Activated CD4-positive, alpha-beta T cell treated with anti-CD3 and anti-CD28 coated beads for 36 hours (primary cell): ENCODE data around the gene C1orf50. TPM values are rescaled to one million over a fixed set of nuclear protein-coding genes. Genes with fewer than 3 reads are reported as not detected.
"Not testable (repeated sequence)": the region's sequence is repeated elsewhere in the genome, so short reads cannot be mapped to it uniquely, and the experiment has no call there.

Experiments
- ATAC-seq: fragments of 200-7000 bp; cut with Tn5 transposase; one replicate; pipeline ENCODE4 v1.10.0; 2021; ENCODE audit warnings: mild to moderate bottlenecking, moderate library complexity
- CTCF ChIA-PET: fragments of 350-600 bp; sonication (Branson Sonifier 250); formaldehyde crosslinking; loops from one replicate; lab custom pipeline; 2021; ENCODE audit warnings: antibody characterized with exemption; lab: Charles Lee
- POLR2A ChIA-PET: fragments of 350-600 bp; sonication (Branson Sonifier 250); formaldehyde crosslinking; loops from one replicate; lab custom pipeline; 2021; ENCODE audit warnings: antibody characterized with exemption, inconsistent platforms; lab: Charles Lee
- DNase-seq: peaks from one replicate; pipeline ENCODE4 v3.0.0-alpha.2; 2020
- H3K27ac Mint-ChIP-seq: one replicate; pipeline ENCODE4 v1.8.0; 2021; ENCODE audit warnings: mixed read lengths
- H3K27me3 Mint-ChIP-seq: one replicate; pipeline ENCODE4 v1.8.0; 2021; ENCODE audit warnings: mixed read lengths
- H3K36me3 Mint-ChIP-seq: one replicate; pipeline ENCODE4 v1.8.0; 2021; ENCODE audit warnings: low read depth, mixed read lengths
- H3K4me1 Mint-ChIP-seq: one replicate; pipeline ENCODE4 v1.8.0; 2021; ENCODE audit warnings: mixed read lengths
- H3K4me3 Mint-ChIP-seq: one replicate; pipeline ENCODE4 v1.8.0; 2021; ENCODE audit warnings: mild to moderate bottlenecking, moderate library complexity, mixed read lengths
- H3K9me3 Mint-ChIP-seq: one replicate; pipeline ENCODE4 v1.8.0; 2021; ENCODE audit warnings: low read depth, mixed read lengths
- intact Hi-C, 2 experiments: fragments of 100-400 bp; cut with DNase I in 1 of 2; cut with micrococcal nuclease in 1 of 2; formaldehyde crosslinking; loops; one replicate each; pipeline versions ENCODE4 v1.14.2 to v1.15.1; 2022 to 2024; cut with DNase I, micrococcal nuclease
- total RNA-seq, 2 experiments: library from RNA; stranded (reverse); gene quantifications; one replicate each; pipeline ENCODE4 v1.2.3, GENCODE V29; 2021

C1orf50 gene
- total RNA-seq, 2 experiments from 2014 or later = 4.0 to 8.0 TPM

DNA sequence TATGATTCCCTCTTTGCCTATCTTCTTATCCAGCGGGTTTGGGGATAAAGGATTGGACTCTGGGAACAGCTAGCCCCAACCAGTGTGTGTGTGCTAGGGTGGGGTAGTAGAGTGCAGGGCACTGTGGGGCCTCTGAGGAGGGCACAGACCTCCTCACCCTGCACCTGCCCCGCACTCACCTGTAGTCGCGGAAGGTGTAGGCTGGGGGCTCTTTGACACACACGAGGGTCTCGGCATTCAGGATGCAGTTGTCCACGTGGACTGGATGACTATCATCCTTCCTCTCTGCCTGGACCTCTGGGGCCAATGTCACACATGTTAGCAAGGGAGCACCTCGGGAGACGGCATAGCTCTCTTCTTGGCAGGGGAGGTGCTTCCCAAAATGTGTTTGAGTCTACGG is 19.0 kb upstream of the C1orf50 start:
- intact Hi-C loops = loop anchor here (5.0 kb wide), 2 partner anchors 171 to 406 kb away; no protein-coding TSS in a partner anchor
- POLR2A ChIA-PET = no interaction called here
- peaks cover 35% of the 10 kb centered on the region for H3K36me3 Mint-ChIP-seq

DNA sequence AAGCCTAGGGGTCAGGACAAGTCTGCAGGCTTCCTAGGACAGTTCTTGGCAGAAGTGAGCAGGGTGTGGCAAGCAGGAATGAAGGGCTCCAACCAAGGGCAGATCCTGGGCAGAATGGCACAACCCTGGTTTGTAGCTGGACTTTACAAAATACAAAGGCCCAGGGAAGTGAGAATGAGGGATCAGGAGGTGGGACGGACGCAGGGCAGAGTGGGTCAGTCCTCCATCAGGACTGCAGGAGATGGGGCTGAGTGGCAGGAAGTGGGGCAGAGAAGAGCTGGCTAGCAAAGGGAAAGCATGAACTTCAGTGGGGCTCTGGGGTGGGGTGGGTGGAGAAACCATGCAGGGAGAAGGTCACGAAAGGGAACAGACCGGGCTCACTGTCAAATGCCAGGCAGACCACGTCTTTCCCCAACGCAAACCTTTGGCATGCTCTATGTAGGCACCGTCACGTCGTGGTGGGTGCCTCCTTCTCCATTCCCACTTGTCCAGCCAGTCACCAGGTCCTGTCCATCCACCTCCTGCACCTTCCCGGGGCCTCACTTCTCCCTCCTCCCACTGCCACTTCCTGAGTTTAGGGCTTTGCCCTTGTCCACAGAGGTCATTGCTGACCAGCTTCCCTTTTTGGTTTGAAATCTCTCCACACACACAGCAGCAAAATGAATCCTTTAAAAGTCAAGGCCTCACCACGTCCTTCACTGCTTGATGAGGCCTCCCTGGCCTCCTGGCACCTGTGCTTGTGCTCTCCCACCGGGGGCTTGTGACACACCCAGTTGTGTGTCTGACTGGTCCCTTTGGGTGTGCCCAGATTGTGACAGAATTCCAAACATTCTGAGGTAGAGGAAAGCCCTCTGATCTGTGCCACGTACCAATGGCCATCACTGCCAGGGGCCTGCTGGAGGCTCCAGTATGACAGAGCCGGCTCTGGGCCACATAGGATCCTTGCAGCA is 18.3 kb upstream of the C1orf50 start:
- Mint-ChIP-seq H3K4me3 (no peak overlapping the region), H3K27me3 (no peaks in the 10 kb centered on the region), H3K4me1 (no peaks in the 10 kb centered on the region), H3K36me3 (peaks cover 40% of the 10 kb centered on the region), H3K27ac (no peak overlapping the region), H3K9me3 (no peaks in the 10 kb centered on the region)
- ATAC-seq (no peak), DNase-seq (no peak)
- ChIA-PET CTCF (interaction anchor here (0.6 to 1.0 kb wide), 3 partner anchors 15 to 1036 kb away, joined by 3 to 4 read pairs (median 3); no protein-coding TSS in a partner anchor), POLR2A (no interaction called here)
- intact Hi-C loops = loop anchor here (5.0 kb wide), 2 partner anchors 171 to 406 kb away; no protein-coding TSS in a partner anchor

More for the DNA sequence above, 19.0 kb upstream of the C1orf50 start:
- Mint-ChIP-seq H3K9me3 (no peaks in the 10 kb centered on the region), H3K4me3 (no peak overlapping the region), H3K4me1 (no peaks in the 10 kb centered on the region), H3K27ac (no peak overlapping the region), H3K27me3 (no peaks in the 10 kb centered on the region)
- CTCF ChIA-PET = interaction anchor here (0.6 to 1.0 kb wide), 3 partner anchors 9 to 1036 kb away, joined by 3 to 4 read pairs (median 3); no protein-coding TSS in a partner anchor
- no peak for DNase-seq
- no peak for ATAC-seq

DNA sequence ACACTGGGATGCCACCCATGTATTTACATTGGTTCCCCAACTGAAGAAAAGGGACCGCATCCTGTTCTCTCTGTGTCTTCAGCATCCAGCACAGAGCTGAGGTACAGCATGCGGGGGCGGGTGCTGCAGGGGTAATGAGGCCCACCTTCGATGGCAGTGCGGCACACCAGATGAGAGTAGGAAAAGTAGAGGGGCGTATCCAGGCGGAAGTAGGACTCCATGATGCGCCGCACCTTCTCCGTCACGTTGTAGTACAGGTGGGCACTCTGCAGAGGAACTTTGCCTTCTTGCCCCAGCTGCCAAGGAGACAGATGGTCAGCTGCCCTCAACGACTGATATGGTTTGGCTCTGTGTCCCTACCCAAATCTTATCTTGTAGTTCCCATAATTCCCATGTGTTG is 17.0 kb upstream of the C1orf50 start:
- ATAC-seq (no peak), DNase-seq (no peak)
- intact Hi-C loops = no loop called here
- H3K4me1 Mint-ChIP-seq = no peaks in the 10 kb centered on the region
- no peak overlapping the region for H3K4me3 Mint-ChIP-seq
- ChIA-PET CTCF (no interaction called here), POLR2A (no interaction called here)
- H3K27ac Mint-ChIP-seq = no peak overlapping the region
- no peaks in the 10 kb centered on the region for H3K9me3 Mint-ChIP-seq
- H3K27me3 Mint-ChIP-seq = no peaks in the 10 kb centered on the region
- H3K36me3 Mint-ChIP-seq = peaks cover 52% of the 10 kb centered on the region

DNA sequence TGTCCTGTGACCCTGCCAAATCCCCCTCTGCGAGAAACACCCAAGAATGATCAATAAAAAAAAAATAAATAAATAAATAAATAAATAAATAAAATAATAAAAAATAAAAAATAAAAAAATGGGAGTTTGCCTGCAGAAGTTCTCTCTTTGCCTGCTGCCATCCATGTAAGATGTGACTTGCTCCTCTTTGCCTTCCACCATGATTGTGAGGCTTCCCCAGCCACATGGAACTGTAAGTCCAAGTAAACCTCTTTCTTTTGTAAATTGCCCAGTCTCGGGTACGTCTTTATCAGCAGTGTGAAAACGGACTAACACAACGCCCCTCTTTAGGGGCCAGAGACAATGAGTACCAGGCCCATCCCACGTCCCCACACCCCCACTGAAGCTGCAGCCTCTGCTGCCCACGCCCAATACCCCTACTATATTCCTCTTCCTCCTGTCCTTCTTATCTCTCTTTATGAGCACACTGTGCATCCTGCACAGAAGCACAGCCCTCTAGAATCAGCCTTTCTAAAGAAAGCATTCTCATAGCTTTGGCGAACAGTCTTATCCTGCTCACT is 15.5 kb upstream of the C1orf50 start:
- CTCF ChIA-PET = interaction anchor here (0.6 kb wide), 1 partner anchor 69 kb away, joined by 5 read pairs; no protein-coding TSS in a partner anchor
- intact Hi-C loops, H3K27me3 Mint-ChIP-seq, H3K4me1 Mint-ChIP-seq, H3K27ac Mint-ChIP-seq, DNase-seq, ATAC-seq, POLR2A ChIA-PET, H3K9me3 Mint-ChIP-seq, H3K4me3 Mint-ChIP-seq: not testable (repeated sequence)
- peaks cover 63% of the 10 kb centered on the region for H3K36me3 Mint-ChIP-seq

DNA sequence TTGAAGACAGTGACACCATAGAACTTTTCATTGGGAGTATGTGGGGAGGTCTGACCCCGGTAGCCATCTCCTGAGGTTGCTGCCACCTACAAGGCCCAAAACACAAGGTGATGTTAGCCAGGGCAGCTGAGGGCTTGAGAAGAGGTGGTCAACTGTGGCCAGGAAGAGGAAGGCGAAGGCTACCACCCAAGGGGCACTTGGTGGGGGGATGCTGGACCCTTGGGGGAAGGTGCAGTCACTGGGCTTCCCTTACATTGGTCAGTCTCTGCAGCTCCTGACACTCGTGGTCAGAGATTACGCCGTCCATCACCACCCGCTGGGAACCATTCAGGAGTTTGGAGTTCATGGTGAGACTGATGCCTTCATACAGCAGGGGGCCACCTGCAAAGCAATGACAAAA is 14.8 kb upstream of the C1orf50 start:
- Mint-ChIP-seq H3K27me3 (no peaks in the 10 kb centered on the region), H3K9me3 (no peaks in the 10 kb centered on the region), H3K4me3 (no peak overlapping the region), H3K27ac (no peak overlapping the region), H3K36me3 (peaks cover 64% of the 10 kb centered on the region), H3K4me1 (no peaks in the 10 kb centered on the region)
- ChIA-PET CTCF (interaction anchor here (0.6 to 0.8 kb wide), 3 partner anchors 15 to 159 kb away, joined by 3 to 5 read pairs (median 3); no protein-coding TSS in a partner anchor), POLR2A (no interaction called here)
- intact Hi-C loops = no loop called here
- no peak for ATAC-seq
- DNase-seq = no peak

DNA sequence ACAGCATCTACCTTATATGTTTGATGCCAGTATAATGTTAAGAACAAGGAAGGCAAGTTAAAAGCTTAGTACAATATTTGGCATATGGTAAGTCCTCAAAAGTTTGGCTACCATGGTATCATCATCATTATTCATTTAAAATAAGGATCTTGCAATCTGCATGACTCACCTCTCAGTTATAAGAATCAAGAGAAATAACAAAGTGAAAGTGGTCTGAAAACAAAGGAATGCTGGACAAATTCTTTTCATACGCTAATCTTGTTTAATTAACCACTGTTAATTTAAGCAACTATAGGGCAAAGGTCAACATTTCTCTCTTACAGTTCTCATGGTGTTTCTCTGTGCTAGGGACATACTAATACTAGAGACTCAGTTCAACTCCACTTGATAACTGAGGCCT is 14.0 kb upstream of the C1orf50 start:
- Mint-ChIP-seq H3K4me1 (no peaks in the 10 kb centered on the region), H3K27me3 (no peaks in the 10 kb centered on the region), H3K4me3 (no peak overlapping the region), H3K27ac (no peak overlapping the region), H3K9me3 (no peaks in the 10 kb centered on the region), H3K36me3 (peaks cover 67% of the 10 kb centered on the region)
- POLR2A ChIA-PET = no interaction called here
- DNase-seq (no peak), ATAC-seq (no peak)
- intact Hi-C loops = no loop called here
- CTCF ChIA-PET = interaction anchor here (0.6 to 0.8 kb wide), 3 partner anchors 15 to 288 kb away, joined by 3 read pairs; no protein-coding TSS in a partner anchor

DNA sequence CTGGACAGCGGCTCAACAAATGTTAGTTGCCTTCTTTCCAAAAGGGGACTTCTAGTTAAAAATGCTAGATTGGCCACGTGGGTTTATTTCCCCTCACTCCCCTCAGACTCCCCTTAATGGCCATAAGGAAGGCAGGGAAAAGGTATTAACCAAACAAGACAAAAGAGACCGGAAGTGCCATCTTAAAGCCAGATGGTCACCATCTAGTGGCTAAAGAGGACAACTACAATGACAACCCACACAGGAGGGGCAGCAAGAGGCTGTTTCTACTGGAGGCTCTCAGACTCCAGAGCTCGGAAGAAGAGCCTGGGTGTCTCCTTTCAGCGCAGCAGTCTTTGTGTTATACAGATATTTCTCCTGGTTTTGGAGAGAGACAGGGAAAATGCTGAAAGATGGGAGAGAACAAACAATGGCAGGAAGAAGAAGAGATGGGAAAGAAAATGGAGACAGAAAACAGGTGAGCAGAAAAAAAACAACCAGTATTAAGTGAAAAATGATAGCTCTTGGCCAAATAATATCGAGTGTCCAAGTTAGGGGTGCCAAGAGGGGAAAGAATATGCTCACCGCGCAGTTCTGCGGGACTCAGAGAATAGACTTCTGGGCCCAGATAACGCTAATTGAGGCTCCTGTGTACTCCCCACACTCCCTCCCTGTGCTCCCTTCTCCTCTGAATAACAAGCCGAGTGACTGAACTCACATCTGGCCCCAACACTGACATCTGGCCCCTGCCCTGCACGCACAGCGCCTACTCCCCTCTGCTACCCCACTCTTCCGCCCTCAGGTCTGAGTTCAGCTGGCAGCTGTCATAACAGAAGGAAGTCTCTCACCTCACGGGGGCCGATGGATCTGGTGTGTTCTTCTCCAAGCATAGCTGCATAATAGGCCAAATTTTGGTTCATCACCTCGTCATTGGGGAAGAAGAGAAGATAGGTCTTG is 9.8 kb upstream of the C1orf50 start:
- H3K4me3 Mint-ChIP-seq = no peak overlapping the region
- ChIA-PET CTCF (interaction anchor here (0.6 to 3.6 kb wide), 7 partner anchors 10 to 797 kb away, joined by 3 to 20 read pairs (median 3); partner anchors contain the start of genes C1orf50 and P3H1), POLR2A (no interaction called here)
- H3K36me3 Mint-ChIP-seq = peaks cover 46% of the 10 kb centered on the region
- peaks cover under 1% of the 10 kb centered on the region for H3K4me1 Mint-ChIP-seq
- DNase-seq = no peak
- intact Hi-C loops = no loop called here
- peak; percentile 39 for ATAC-seq
- H3K9me3 Mint-ChIP-seq = no peaks in the 10 kb centered on the region
- no peak overlapping the region for H3K27ac Mint-ChIP-seq
- no peaks in the 10 kb centered on the region for H3K27me3 Mint-ChIP-seq

DNA sequence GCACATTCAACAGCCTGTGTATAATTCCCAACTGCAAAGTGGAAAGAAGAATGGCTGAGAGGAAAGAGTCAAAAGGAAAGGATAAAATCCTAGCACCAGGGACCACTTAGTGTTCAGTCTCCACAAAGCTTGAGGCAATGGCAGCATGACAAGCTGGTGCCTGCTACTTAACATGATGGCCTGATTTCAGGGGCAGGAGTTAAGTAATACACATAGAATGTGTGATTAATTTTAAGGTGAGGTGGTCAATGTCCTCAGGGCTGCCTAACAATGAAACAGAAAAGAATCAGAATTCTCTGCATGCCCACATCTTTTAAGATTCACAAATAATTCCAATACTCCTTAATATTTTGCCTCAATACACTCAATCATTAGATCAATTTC is 9.2 kb upstream of the C1orf50 start:
- POLR2A ChIA-PET = no interaction called here
- H3K9me3 Mint-ChIP-seq = no peaks in the 10 kb centered on the region
- intact Hi-C loops = no loop called here
- ATAC-seq (no peak), DNase-seq (no peak)
- H3K27me3 Mint-ChIP-seq = no peaks in the 10 kb centered on the region
- H3K36me3 Mint-ChIP-seq = peaks cover 43% of the 10 kb centered on the region
- no peak overlapping the region for H3K4me3 Mint-ChIP-seq
- no peak overlapping the region for H3K27ac Mint-ChIP-seq
- CTCF ChIA-PET = interaction anchor here (0.5 to 3.6 kb wide), 4 partner anchors 9 to 1560 kb away, joined by 3 to 20 read pairs (median 4); partner anchors contain the start of genes C1orf50 and P3H1
- peaks cover 4% of the 10 kb centered on the region for H3K4me1 Mint-ChIP-seq

DNA sequence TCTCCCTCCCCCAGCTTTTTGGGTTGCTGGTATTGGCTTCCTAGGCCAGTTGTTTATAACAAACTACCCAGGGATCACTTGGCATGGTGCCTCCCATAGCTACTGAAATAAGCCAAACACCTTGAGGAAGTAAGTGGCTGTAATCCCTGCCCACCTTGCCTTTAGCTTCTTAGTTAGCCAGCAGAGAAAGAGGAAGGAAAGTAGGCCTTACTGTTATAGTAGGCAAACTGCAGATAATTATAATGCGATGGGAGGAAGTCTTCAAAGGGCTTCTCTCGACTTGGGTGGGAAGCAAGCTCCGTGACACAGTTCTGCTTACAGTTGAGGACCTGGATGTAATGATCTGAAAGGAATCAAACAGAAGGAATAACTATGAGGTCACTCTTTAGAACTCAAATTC is 8.4 kb upstream of the C1orf50 start:
- POLR2A ChIA-PET = no interaction called here
- intact Hi-C loops = no loop called here
- ATAC-seq (no peak), DNase-seq (no peak)
- H3K4me3 Mint-ChIP-seq = no peak overlapping the region
- peaks cover 4% of the 10 kb centered on the region for H3K4me1 Mint-ChIP-seq
- CTCF ChIA-PET = interaction anchor here (0.6 to 3.6 kb wide), 4 partner anchors 8 to 1427 kb away, joined by 3 to 20 read pairs (median 3); partner anchors contain the start of genes C1orf50 and P3H1
- H3K9me3 Mint-ChIP-seq = no peaks in the 10 kb centered on the region
- H3K27ac Mint-ChIP-seq = no peak overlapping the region
- H3K27me3 Mint-ChIP-seq = no peaks in the 10 kb centered on the region
- H3K36me3 Mint-ChIP-seq = peaks cover 39% of the 10 kb centered on the region

DNA sequence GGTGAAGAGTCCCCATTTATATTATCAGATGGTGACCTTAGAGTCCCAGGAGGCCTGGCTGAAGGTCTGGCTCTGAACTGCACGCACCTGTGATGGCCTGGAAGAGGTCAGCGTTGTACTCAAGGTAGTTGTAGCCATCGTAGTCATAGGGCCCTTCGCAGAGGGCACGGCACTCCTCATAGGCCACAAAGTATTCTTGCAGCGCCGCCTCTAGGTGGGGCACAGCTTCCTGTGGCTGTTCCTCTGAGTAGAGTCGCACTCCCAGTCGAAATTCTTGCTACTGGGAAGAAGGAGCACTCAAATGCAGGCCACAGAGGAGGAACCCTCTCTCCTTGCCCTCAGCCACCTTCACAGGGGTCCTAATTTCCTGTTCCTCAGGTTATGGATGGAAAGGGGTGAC is 7.9 kb upstream of the C1orf50 start:
- POLR2A ChIA-PET = no interaction called here
- no peak overlapping the region for H3K4me3 Mint-ChIP-seq
- no peak overlapping the region for H3K27ac Mint-ChIP-seq
- intact Hi-C loops = no loop called here
- ATAC-seq (no peak), DNase-seq (no peak)
- H3K9me3 Mint-ChIP-seq = no peaks in the 10 kb centered on the region
- peaks cover 34% of the 10 kb centered on the region for H3K36me3 Mint-ChIP-seq
- CTCF ChIA-PET = interaction anchor here (0.6 to 3.6 kb wide), 3 partner anchors 8 to 1696 kb away, joined by 3 to 20 read pairs (median 3); partner anchors contain the start of genes C1orf50 and P3H1
- no peaks in the 10 kb centered on the region for H3K27me3 Mint-ChIP-seq
- peaks cover 4% of the 10 kb centered on the region for H3K4me1 Mint-ChIP-seq
